Activated CD8-positive, alpha-beta memory T cell treated with anti-CD3 and anti-CD28 coated beads for 24 hours (primary cell): ENCODE data around the gene BAHD1.

Source experiments
- DNase-seq: peaks from one replicate; pipeline ENCODE4 v3.0.0-alpha.2; 2020

Gene BAHD1

DNA sequence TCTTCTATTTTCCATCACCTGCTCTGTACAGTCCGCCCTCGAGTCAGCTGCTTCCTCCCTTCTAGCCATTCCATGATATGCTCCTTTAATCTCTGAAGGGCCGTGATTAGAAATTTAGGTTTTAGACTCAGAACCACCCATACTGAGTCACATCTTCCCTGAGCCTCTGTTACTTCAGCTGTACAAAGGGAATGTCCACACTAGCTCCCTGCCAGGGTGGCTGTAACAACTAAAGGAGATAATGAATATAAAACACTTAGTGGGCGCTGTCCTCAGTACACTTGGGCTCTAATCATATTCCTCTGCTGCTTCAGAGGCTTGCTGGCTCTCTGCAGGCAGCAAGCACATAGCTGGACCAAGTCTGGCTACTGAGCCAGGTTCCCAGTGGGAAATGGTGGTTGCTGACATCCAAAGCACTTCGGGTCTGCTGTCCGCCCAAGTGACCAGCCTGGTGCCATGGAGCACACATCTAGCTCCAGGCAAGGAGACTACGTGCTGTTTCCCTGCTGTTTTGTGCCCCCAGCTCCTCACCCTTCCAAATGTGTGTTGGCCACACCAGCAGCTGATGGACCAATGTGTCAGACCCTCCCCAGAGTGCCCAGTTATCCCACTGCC, 29.1 kb downstream of the BAHD1 start:
- DNase-seq = no peak

DNA sequence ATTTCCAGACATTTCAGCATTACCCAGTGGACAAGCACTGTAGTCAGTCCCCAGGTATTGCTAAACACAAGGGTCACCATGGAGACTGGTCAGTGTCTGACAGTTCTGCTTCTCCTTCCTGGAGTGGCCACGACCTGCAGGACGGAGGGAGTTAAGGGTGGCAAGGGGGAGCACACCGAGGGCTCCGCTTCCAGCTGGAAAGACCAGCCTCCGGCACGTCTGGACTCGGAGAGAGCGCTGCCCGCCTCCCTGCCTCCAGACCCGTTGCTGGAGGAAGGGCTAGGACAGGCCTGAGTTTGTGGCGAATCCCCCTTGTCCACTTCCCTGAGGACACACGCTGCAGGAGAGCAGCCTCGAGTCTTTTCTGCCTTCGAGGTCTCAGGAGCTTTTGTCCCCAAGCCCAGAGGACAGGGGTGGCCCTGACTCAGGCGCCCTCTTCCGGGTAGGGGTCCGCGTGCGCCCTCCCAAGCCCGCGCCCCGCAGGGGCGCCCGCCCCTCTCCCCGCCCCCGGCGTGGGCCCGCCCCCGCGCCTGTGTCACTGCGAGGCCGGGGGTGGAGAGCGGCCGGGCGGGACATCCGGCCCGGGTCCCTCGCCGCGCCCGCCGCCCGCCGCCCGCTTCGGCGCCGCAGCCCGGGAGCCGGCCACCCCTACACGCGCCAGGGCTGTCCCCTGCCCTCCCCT, 29.8 kb downstream of the BAHD1 start, which contains the start of gene CHST14:
Gene CHST14 (plus strand): TSS at position 562 of the 682 bp plus-strand sequence. CDS start 230 bp downstream, outside the sequence.
- DNase-seq = peak; percentile 83

GRCh38 chr15:40471105-40471807, 30.5 kb downstream of the BAHD1 start:
- peak; percentile 79 for DNase-seq

DNA sequence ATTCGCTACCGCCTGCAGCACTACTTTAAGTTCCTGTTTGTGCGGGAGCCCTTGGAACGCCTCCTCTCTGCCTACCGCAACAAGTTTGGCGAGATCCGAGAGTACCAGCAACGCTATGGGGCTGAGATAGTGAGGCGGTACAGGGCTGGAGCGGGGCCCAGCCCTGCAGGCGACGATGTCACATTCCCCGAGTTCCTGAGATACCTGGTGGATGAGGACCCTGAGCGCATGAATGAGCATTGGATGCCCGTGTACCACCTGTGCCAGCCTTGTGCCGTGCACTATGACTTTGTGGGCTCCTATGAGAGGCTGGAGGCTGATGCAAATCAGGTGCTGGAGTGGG, 31.0 kb downstream of the BAHD1 start:
- no peak for DNase-seq

- no peak for DNase-seq
Observed at GRCh38 chr15:40472171-40472727, 31.5 kb downstream of the BAHD1 start.

DNA sequence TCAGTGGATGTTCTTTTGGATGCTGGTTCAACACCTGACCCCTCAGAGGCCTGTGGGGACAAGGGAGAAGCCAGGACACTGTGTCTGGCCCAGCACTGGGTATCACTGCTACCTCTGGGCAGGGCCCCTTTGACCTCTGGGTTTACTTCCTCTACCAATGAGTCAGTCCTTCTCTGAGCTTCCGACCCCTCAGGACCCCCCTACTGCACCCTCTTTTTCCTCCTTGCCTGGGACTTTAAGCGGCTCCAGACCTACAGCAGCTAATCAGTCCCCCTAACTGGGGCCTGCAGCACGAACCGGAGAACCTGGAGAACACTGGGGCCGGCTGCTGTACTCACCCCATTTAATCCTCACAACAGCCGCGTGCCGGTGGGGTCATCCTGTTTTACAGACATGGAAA, 33.8 kb downstream of the BAHD1 start:
- no peak for DNase-seq

- no peak for DNase-seq
Observed at GRCh38 chr15:40477642-40478327, 37.0 kb downstream of the BAHD1 start.

- no peak for DNase-seq
Observed at GRCh38 chr15:40479024-40479423, 38.3 kb downstream of the BAHD1 start.

- no peak for DNase-seq
Observed at GRCh38 chr15:40481341-40482074, 40.8 kb downstream of the BAHD1 start.

DNA sequence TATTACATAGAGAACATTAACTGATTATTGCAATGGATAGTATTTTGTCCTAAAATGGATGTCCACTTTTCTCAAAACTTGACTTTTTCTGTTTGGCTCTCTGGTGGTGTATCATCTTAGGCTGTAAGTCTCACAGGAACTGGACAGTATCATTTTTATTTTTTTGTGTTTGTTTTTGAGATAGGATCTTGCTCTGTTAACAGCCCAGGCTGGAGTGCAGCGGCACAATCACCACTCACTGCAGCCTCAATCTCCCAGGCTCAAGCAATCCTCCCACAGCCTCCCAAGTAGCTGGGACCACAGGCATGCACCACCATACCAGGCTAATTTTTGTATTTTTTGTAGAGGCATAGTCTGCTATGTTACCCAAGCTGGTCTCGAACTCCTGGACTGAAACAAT, 43.2 kb downstream of the BAHD1 start:
- no peak for DNase-seq

- DNase-seq = no peak
Observed at GRCh38 chr15:40486066-40486770, 45.5 kb downstream of the BAHD1 start.

GRCh38 chr15:40487816-40488682, 47.3 kb downstream of the BAHD1 start:
- no peak for DNase-seq

GRCh38 chr15:40489274-40490175, 48.8 kb downstream of the BAHD1 start:
- no peak for DNase-seq

- peak; percentile 75 for DNase-seq
Observed at GRCh38 chr15:40493089-40493840, 52.5 kb downstream of the BAHD1 start.

GRCh38 chr15:40495516-40495915, 54.8 kb downstream of the BAHD1 start:
- DNase-seq = no peak

DNA sequence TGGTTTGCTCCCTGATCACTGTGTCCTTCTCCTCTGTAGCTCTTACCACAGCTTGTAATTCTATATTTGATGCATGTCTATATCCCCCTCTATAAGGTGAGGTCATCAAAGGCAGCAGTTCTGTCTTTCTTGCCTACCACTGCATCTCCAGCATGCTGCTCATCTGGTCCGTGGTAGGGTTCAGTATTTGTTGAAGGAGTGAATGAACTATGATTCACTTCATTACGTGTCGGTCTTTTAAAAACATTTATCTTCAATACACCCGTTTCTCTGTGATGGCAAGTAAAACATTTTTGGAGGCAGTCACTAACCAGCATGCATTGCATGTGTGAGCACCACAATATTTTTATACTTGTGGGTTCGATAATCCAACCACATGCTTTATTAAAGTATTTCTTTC, 57.7 kb downstream of the BAHD1 start:
- DNase-seq = no peak

- no peak for DNase-seq
Observed at GRCh38 chr15:40498891-40499290, 58.1 kb downstream of the BAHD1 start.

GRCh38 chr15:40499931-40500330, 59.2 kb downstream of the BAHD1 start:
- DNase-seq = no peak
